HepG2 (cell line): ENCODE measurements around the gene COMMD7. TPM values are rescaled to one million over a fixed set of nuclear protein-coding genes. Genes with fewer than 3 reads are reported as not detected.

ENCODE experiments used
- ARNTL ChIP-seq: sonication (generic); formaldehyde crosslinking; IDR thresholded peaks from 2 replicates; pipeline ENCODE4 v1.4.0; 2020; ENCODE audit warnings: mild to moderate bottlenecking, missing genetic modification reagents
- CEBPB ChIP-seq: IDR thresholded peaks from 2 replicates; pipeline ENCODE4 v1.6.1; 2011; ENCODE audit warnings: low read depth, low read length, improper control_type of control experiment, borderline replicate concordance
- HOXA7 ChIP-seq: sonication (generic); formaldehyde crosslinking; IDR thresholded peaks from 2 replicates; pipeline ENCODE4 v1.8.1; 2022; ENCODE audit warnings: mild to moderate bottlenecking, missing genetic modification reagents, moderate library complexity
- IKZF4 ChIP-seq: sonication (generic); formaldehyde crosslinking; IDR thresholded peaks from 2 replicates; pipeline ENCODE4 v1.5.1; 2020; ENCODE audit warnings: borderline replicate concordance, mild to moderate bottlenecking, low read depth, missing genetic modification reagents; ENCODE audit errors: not compliant biosample characterization
- KAT7 ChIP-seq: IDR thresholded peaks from 2 replicates; pipeline ENCODE4 v1.6.1; 2018; ENCODE audit warnings: borderline replicate concordance, missing compliant biosample characterization
- KDM3A ChIP-seq: IDR thresholded peaks from 2 replicates; pipeline ENCODE4 v1.6.1; 2018; ENCODE audit warnings: low read depth, missing compliant biosample characterization
- NR2F6 ChIP-seq, 2 experiments: IDR thresholded peaks; 2 replicates each; pipeline ENCODE4 v1.6.1; 2016; ENCODE audit warnings: antibody characterized with exemption in 1 of 2, mild to moderate bottlenecking in 1 of 2
- RARA ChIP-seq: IDR thresholded peaks from 2 replicates; pipeline ENCODE4 v1.6.1; 2016; ENCODE audit warnings: missing genetic modification reagents, missing compliant biosample characterization
- RCOR2 ChIP-seq: IDR thresholded peaks from 2 replicates; pipeline ENCODE4 v1.6.1; 2016; ENCODE audit warnings: missing biosample characterization, missing genetic modification reagents
- RXRA ChIP-seq: sonication (generic); formaldehyde crosslinking; IDR thresholded peaks from 2 replicates; pipeline ENCODE4 v1.5.1; 2020; ENCODE audit warnings: missing genetic modification reagents
- SSRP1 ChIP-seq: IDR thresholded peaks from 2 replicates; pipeline ENCODE4 v1.6.1; 2016; ENCODE audit warnings: control low read depth
- TCF7 ChIP-seq: sonication (generic); IDR thresholded peaks from 2 replicates; pipeline ENCODE4 v1.6.1; 2016; ENCODE audit warnings: antibody characterized with exemption, low read depth
- ZNF224 ChIP-seq: sonication (generic); formaldehyde crosslinking; IDR thresholded peaks from 2 replicates; pipeline ENCODE4 v1.5.0; 2020; ENCODE audit warnings: mild to moderate bottlenecking, missing genetic modification reagents
- ZNF232 ChIP-seq: sonication (generic); formaldehyde crosslinking; IDR thresholded peaks from 2 replicates; pipeline ENCODE4 v1.4.0; 2020; ENCODE audit warnings: missing genetic modification reagents, borderline replicate concordance
- ZNF30 ChIP-seq: sonication (generic); formaldehyde crosslinking; IDR thresholded peaks from 2 replicates; pipeline ENCODE4 v1.5.0; 2020; ENCODE audit warnings: mild to moderate bottlenecking, missing genetic modification reagents
- ZNF317 ChIP-seq: sonication (generic); formaldehyde crosslinking; IDR thresholded peaks from 2 replicates; pipeline ENCODE4 v1.5.0; 2020; ENCODE audit warnings: mild to moderate bottlenecking, missing genetic modification reagents
- ZNF431 ChIP-seq: sonication (generic); formaldehyde crosslinking; IDR thresholded peaks from 2 replicates; pipeline ENCODE4 v1.9.0; 2022; ENCODE audit warnings: missing genetic modification reagents, low read depth, mild to moderate bottlenecking, borderline replicate concordance
- ZNF441 ChIP-seq: sonication (generic); formaldehyde crosslinking; IDR thresholded peaks from 2 replicates; pipeline ENCODE4 v1.7.0; 2021; ENCODE audit warnings: missing genetic modification reagents, borderline replicate concordance
- ZNF557 ChIP-seq: sonication (generic); formaldehyde crosslinking; IDR thresholded peaks from 2 replicates; pipeline ENCODE4 v1.4.0; 2020; ENCODE audit warnings: missing genetic modification reagents
- ZNF589 ChIP-seq: sonication (generic); formaldehyde crosslinking; conservative IDR thresholded peaks from 2 replicates; pipeline ENCODE4 v1.8.0; 2022; ENCODE audit warnings: mild to moderate bottlenecking, moderate library complexity, missing genetic modification reagents
- ZNF788 ChIP-seq: sonication (generic); formaldehyde crosslinking; IDR thresholded peaks from 2 replicates; pipeline ENCODE4 v1.5.0; 2020; ENCODE audit warnings: mild to moderate bottlenecking, missing genetic modification reagents, borderline replicate concordance
- ZSCAN21 ChIP-seq: sonication (generic); formaldehyde crosslinking; IDR thresholded peaks from 2 replicates; pipeline ENCODE4 v1.8.0; 2022; ENCODE audit warnings: mild to moderate bottlenecking, missing genetic modification reagents, moderate library complexity, borderline replicate concordance
- polyA plus RNA-seq, 8 experiments: library from polyadenylated mRNA; depleted of rRNA in 3 of 8; stranded (reverse) in 7 of 8; unstranded in 1 of 8; fragments of >200 nt; fragmentation: Illumina TruSeq in 4 of 8; extraction: Trizol in 4 of 8; gene quantifications; 2 replicates each; pipeline versions ENCODE4 v1.2.1 to v1.2.3, GENCODE V29; 2011 to 2016; ENCODE audit warnings: low read depth in 4 of 8, missing spikeins in 1 of 8, mixed read lengths in 1 of 8; ENCODE audit not compliant: insufficient read depth in 1 of 8
- total RNA-seq, 5 experiments: library from RNA; depleted of rRNA; stranded (reverse); fragments of >200 nt; fragmentation: Illumina TruSeq; extraction: Trizol; gene quantifications; 2 replicates each; pipeline ENCODE4 v1.2.3, GENCODE V29; 2016; ENCODE audit warnings: low read depth in 1 of 5
- TF ChIP-seq, protein P1 (sequence below): IDR thresholded peaks from 2 replicates; pipeline ENCODE4 v1.6.1; 2016
- TF ChIP-seq, protein P2 (sequence below): sonication (generic); formaldehyde crosslinking; IDR thresholded peaks from 2 replicates; pipeline ENCODE4 v1.4.0; 2020; ENCODE audit warnings: mild to moderate bottlenecking, missing genetic modification reagents
- TF ChIP-seq, protein P3 (sequence below): sonication (generic); formaldehyde crosslinking; IDR thresholded peaks from 2 replicates; pipeline ENCODE4 v1.5.1; 2020; ENCODE audit warnings: mild to moderate bottlenecking, missing genetic modification reagents, moderate library complexity

COMMD7 gene
- total and polyA plus RNA-seq, 2 of the 13 experiments (the other 11 are each of a cell fraction or from before 2014, with no cell fraction given) = 42.1 to 53.3 TPM

DNA sequence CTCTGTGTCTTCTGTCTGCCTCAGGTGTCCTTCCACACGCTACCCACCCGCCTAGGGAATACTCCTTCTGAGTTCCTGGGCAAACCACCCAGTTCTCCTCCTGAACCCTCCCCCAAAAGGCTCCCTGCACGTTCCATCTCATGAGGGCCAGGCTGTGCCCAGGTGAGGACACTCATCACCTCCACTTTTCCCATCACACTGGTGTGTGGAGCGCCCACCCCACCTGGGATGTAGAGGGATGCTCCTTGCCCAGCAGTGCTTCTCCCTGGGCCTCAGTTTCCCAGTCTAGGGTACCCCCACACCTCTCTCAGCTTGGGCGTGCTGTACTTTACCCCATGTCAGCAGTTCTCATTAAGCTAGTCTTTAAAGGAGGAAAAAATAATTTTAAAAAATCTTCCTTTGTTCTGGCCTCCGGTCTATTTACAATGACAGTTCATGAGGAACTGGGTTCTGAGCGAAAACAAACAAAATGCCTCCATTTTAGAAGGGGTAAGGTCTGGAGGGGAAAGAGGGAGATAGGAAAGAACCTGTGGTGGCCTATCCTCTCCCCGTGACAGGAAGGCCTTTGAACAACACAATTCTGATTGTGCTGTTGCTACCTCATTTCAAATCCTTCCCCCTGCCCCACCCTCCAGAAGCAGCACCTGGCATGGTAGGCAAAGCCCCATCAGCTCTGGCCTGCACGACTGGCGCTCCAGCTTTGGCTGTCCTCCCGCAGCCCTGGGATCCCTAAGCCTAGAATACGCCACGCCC is 67.9 kb downstream of the COMMD7 start (continued):
- TF ChIP-seq ZSCAN21 (CRISPR knock-in tag) (no peak), HOXA7 (CRISPR knock-in tag) (no peak), ZNF441 (no peak), ARNTL (CRISPR knock-in tag) (no peak), KDM3A (CRISPR knock-in tag) (no peak), IKZF4 (CRISPR knock-in tag) (no peak), RARA (CRISPR knock-in tag) (no peak), ZNF431 (CRISPR knock-in tag) (no peak), SSRP1 (no peak), NR2F6 (IDR thresholded peaks at IDR 0.05) (no peak), NR2F6 (CRISPR knock-in tag; IDR thresholded peaks at IDR 0.05) (no peak), ZNF232 (CRISPR knock-in tag) (peak; percentile 21; the same call in 1 of the 2 replicates), ZNF224 (CRISPR knock-in tag) (no peak), ZNF557 (CRISPR knock-in tag) (no peak), ZNF589 (no peak), TCF7 (no peak), ZNF788 (CRISPR knock-in tag) (no peak), ZNF30 (CRISPR knock-in tag) (0 out of 2 replicates have a peak, but pooled peaks have one; percentile 48), RXRA (CRISPR knock-in tag) (peak; percentile 28; the same call in 1 of the 2 replicates), CEBPB (no peak), ZNF317 (CRISPR knock-in tag) (no peak), KAT7 (CRISPR knock-in tag) (no peak), RCOR2 (CRISPR knock-in tag) (no peak)
- TF ChIP-seq, protein P1, sequence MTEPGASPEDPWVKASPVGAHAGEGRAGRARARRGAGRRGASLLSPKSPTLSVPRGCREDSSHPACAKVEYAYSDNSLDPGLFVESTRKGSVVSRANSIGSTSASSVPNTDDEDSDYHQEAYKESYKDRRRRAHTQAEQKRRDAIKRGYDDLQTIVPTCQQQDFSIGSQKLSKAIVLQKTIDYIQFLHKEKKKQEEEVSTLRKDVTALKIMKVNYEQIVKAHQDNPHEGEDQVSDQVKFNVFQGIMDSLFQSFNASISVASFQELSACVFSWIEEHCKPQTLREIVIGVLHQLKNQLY (CRISPR knock-in tag) = 0 out of 2 replicates have a peak, but pooled peaks have one; percentile 6
- TF ChIP-seq, protein P2, sequence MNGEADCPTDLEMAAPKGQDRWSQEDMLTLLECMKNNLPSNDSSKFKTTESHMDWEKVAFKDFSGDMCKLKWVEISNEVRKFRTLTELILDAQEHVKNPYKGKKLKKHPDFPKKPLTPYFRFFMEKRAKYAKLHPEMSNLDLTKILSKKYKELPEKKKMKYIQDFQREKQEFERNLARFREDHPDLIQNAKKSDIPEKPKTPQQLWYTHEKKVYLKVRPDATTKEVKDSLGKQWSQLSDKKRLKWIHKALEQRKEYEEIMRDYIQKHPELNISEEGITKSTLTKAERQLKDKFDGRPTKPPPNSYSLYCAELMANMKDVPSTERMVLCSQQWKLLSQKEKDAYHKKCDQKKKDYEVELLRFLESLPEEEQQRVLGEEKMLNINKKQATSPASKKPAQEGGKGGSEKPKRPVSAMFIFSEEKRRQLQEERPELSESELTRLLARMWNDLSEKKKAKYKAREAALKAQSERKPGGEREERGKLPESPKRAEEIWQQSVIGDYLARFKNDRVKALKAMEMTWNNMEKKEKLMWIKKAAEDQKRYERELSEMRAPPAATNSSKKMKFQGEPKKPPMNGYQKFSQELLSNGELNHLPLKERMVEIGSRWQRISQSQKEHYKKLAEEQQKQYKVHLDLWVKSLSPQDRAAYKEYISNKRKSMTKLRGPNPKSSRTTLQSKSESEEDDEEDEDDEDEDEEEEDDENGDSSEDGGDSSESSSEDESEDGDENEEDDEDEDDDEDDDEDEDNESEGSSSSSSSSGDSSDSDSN (CRISPR knock-in tag) = 0 out of 2 replicates have a peak, but pooled peaks have one; percentile 5
- TF ChIP-seq, protein P3, sequence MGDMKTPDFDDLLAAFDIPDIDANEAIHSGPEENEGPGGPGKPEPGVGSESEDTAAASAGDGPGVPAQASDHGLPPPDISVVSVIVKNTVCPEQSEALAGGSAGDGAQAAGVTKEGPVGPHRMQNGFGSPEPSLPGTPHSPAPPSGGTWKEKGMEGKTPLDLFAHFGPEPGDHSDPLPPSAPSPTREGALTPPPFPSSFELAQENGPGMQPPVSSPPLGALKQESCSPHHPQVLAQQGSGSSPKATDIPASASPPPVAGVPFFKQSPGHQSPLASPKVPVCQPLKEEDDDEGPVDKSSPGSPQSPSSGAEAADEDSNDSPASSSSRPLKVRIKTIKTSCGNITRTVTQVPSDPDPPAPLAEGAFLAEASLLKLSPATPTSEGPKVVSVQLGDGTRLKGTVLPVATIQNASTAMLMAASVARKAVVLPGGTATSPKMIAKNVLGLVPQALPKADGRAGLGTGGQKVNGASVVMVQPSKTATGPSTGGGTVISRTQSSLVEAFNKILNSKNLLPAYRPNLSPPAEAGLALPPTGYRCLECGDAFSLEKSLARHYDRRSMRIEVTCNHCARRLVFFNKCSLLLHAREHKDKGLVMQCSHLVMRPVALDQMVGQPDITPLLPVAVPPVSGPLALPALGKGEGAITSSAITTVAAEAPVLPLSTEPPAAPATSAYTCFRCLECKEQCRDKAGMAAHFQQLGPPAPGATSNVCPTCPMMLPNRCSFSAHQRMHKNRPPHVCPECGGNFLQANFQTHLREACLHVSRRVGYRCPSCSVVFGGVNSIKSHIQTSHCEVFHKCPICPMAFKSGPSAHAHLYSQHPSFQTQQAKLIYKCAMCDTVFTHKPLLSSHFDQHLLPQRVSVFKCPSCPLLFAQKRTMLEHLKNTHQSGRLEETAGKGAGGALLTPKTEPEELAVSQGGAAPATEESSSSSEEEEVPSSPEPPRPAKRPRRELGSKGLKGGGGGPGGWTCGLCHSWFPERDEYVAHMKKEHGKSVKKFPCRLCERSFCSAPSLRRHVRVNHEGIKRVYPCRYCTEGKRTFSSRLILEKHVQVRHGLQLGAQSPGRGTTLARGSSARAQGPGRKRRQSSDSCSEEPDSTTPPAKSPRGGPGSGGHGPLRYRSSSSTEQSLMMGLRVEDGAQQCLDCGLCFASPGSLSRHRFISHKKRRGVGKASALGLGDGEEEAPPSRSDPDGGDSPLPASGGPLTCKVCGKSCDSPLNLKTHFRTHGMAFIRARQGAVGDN = no peak
